ENCODE measurements around the gene POLR2E.

POLR2E gene

GRCh38 chr19:1122972-1123363 is 27.8 kb upstream of the POLR2E start:
- H3K27me3 ChIP-seq (ENCODE audit: insufficient read depth, poor library complexity, severe bottlenecking) = no peaks in the 10 kb centered on the region
- H3K4me3 ChIP-seq (ENCODE audit: severe bottlenecking) = no peak overlapping the region
- peak; percentile 66 for ATAC-seq (ENCODE audit: low read depth)
- H3K27ac ChIP-seq (ENCODE audit: poor library complexity, severe bottlenecking) = no peak overlapping the region
- no peaks in the 10 kb centered on the region for H3K4me1 ChIP-seq (ENCODE audit: insufficient read depth, poor library complexity, severe bottlenecking)
- no peaks in the 10 kb centered on the region for H3K9me3 ChIP-seq (ENCODE audit: severe bottlenecking)
- no peak for TF ChIP-seq CTCF (IDR thresholded peaks at IDR 0.05; ENCODE audit: poor library complexity, severe bottlenecking)
- H3K36me3 ChIP-seq (ENCODE audit: low read depth) = peaks cover 93% of the 10 kb centered on the region
- no peak for DNase-seq (ENCODE audit: low spot score)

- no peak for TF ChIP-seq CTCF (IDR thresholded peaks at IDR 0.05; ENCODE audit: poor library complexity, severe bottlenecking)
- no peak overlapping the region for H3K4me3 ChIP-seq (ENCODE audit: severe bottlenecking)
- DNase-seq (ENCODE audit: low spot score) (peak; percentile 37), ATAC-seq (ENCODE audit: low read depth) (no peak)
- H3K9me3 ChIP-seq (ENCODE audit: severe bottlenecking) = no peaks in the 10 kb centered on the region
- H3K27ac ChIP-seq (ENCODE audit: poor library complexity, severe bottlenecking) = no peak overlapping the region
- peaks cover 93% of the 10 kb centered on the region for H3K36me3 ChIP-seq (ENCODE audit: low read depth)
- no peaks in the 10 kb centered on the region for H3K27me3 ChIP-seq (ENCODE audit: insufficient read depth, poor library complexity, severe bottlenecking)
- H3K4me1 ChIP-seq (ENCODE audit: insufficient read depth, poor library complexity, severe bottlenecking) = no peaks in the 10 kb centered on the region
Observed at GRCh38 chr19:1122021-1122971, 27.1 kb upstream of the POLR2E start.

- Histone ChIP-seq H3K4me1 (ENCODE audit: insufficient read depth, poor library complexity, severe bottlenecking) (no peaks in the 10 kb centered on the region), H3K27me3 (ENCODE audit: insufficient read depth, poor library complexity, severe bottlenecking) (no peaks in the 10 kb centered on the region), H3K9me3 (ENCODE audit: severe bottlenecking) (no peaks in the 10 kb centered on the region), H3K36me3 (ENCODE audit: low read depth) (peaks cover 93% of the 10 kb centered on the region), H3K27ac (ENCODE audit: poor library complexity, severe bottlenecking) (no peak overlapping the region), H3K4me3 (ENCODE audit: severe bottlenecking) (no peak overlapping the region)
- no peak for TF ChIP-seq CTCF (IDR thresholded peaks at IDR 0.05; ENCODE audit: poor library complexity, severe bottlenecking)
- ATAC-seq (ENCODE audit: low read depth) = no peak
- DNase-seq (ENCODE audit: low spot score) = no peak
Observed at GRCh38 chr19:1121395-1121794, 26.2 kb upstream of the POLR2E start.

- Histone ChIP-seq H3K9me3 (ENCODE audit: severe bottlenecking) (no peaks in the 10 kb centered on the region), H3K36me3 (ENCODE audit: low read depth) (peaks cover 91% of the 10 kb centered on the region), H3K27ac (ENCODE audit: poor library complexity, severe bottlenecking) (no peak overlapping the region), H3K27me3 (ENCODE audit: insufficient read depth, poor library complexity, severe bottlenecking) (no peaks in the 10 kb centered on the region), H3K4me3 (ENCODE audit: severe bottlenecking) (no peak overlapping the region), H3K4me1 (ENCODE audit: insufficient read depth, poor library complexity, severe bottlenecking) (no peaks in the 10 kb centered on the region)
- no peak for TF ChIP-seq CTCF (IDR thresholded peaks at IDR 0.05; ENCODE audit: poor library complexity, severe bottlenecking)
- ATAC-seq (ENCODE audit: low read depth) (no peak), DNase-seq (ENCODE audit: low spot score) (peak; percentile 63)
Observed at GRCh38 chr19:1119475-1120217, 24.5 kb upstream of the POLR2E start.
